Adrenal gland (tissue), 12 donors: ENCODE results near the gene FAM131A. TPM values are rescaled to one million over a fixed set of nuclear protein-coding genes. Genes with fewer than 3 reads are reported as not detected.

ENCODE experiments used
- DNase-seq, 7 donors: peaks; one replicate each; pipeline ENCODE4 v3.0.0-alpha.2; 2019 to 2020
- H3K27ac ChIP-seq, 5 donors: fragments of 200-600 bp; sonication (generic) in 4 of 5; 1 replicate in 3 of 5; 2 replicates in 2 of 5; pipeline versions ENCODE4 v1.5.1 to v1.8.0; 2016 to 2020; ENCODE audit warnings: mild to moderate bottlenecking in 1 of 5
- H3K27me3 ChIP-seq: fragments of 200-600 bp; 2 replicates; pipeline ENCODE4 v1.8.0; 2021
- H3K36me3 ChIP-seq, 2 donors: fragments of 200-600 bp; replicated peaks in 1 of 2; 1 replicate in 1 of 2; 2 replicates in 1 of 2; pipeline versions ENCODE4 v1.5.1 to v1.8.0; 2018 to 2022
- H3K4me1 ChIP-seq, 2 donors: fragments of 200-600 bp; replicated peaks in 1 of 2; 1 replicate in 1 of 2; 2 replicates in 1 of 2; pipeline versions ENCODE4 v1.5.1 to v1.8.0; 2018 to 2021
- H3K4me3 ChIP-seq, 4 donors: fragments of 200-600 bp; sonication (generic) in 3 of 4; one replicate each; pipeline ENCODE4 v1.5.1; 2016 to 2018
- H3K9me3 ChIP-seq, 3 donors: fragments of 200-600 bp; sonication (generic) in 1 of 3; replicated peaks in 1 of 3; 1 replicate in 2 of 3; 2 replicates in 1 of 3; pipeline versions ENCODE4 v1.5.1 to v1.8.0; 2016 to 2021
- CTCF ChIP-seq, 6 experiments: fragments of 450-650 bp in 4 of 6; fragments of 200-600 bp in 2 of 6; sonication (generic) in 1 of 6; IDR thresholded peaks; 1 replicate in 5 of 6; 2 replicates in 1 of 6; pipeline versions ENCODE4 v1.5.1 to v1.8.0; 2016 to 2021; ENCODE audit warnings: antibody characterized with exemption in 6 of 6, mild to moderate bottlenecking in 2 of 6, moderate library complexity in 1 of 6
- POLR2A ChIP-seq, 2 donors: fragments of 450-650 bp; IDR thresholded peaks; one replicate each; pipeline ENCODE4 v1.6.1; 2017; ENCODE audit warnings: antibody characterized with exemption in 2 of 2, mild to moderate bottlenecking in 2 of 2, moderate library complexity in 1 of 2
- WGBS, 4 donors: extraction: QIAGEN DNeasy Blood & Tissue Kit in 2 of 4; methylation state at CpG; one replicate each; pipeline versions ENCODE4 v1.1.5 to v1.1.7; 2013 to 2017; 5-methylcytosine and 5-hydroxymethylcytosine counted together
- intact Hi-C, 2 donors: fragments of 100-400 bp; cut with DNase I; formaldehyde crosslinking; loops; one replicate each; pipeline versions ENCODE4 v1.14.1 to v1.15.0; 2022 to 2023
- polyA plus RNA-seq, 3 donors: library from polyadenylated mRNA; stranded (reverse); fragments of 200-250 nt in 2 of 3; fragments of 350-450 nt in 1 of 3; fragmentation: Illumina TruSeq in 1 of 3; extraction: RNeasy Lipid Tissue Mini Kit (QIAGEN cat#74804) in 1 of 3; gene quantifications; one replicate each; pipeline ENCODE4 v1.2.3, GENCODE V29; 2013 to 2014
- total RNA-seq, 9 donors: library from RNA; depleted of rRNA in 4 of 9; stranded (reverse); fragments of >200 nt in 4 of 9; fragments of 120-200 nt in 1 of 9; fragmentation: NEBNext Ultra II Directional in 1 of 9; extraction: Animal tissue kit (Norgen Biotek cat#: 25700) in 1 of 9; gene quantifications; one replicate each; pipeline versions ENCODE4 v1.1.0 to v1.2.4, GENCODE V29; 2013 to 2023
- donor health status: healthy with polysubstance abuse.
- donor health status: Bipolar disorder and iron deficiency.
- donor health status: DM: yes; HTN: yes; CAD: no.
- donor health status: DM: no; HTN: no; CAD: no.
- donor health status: DM: no; HTN: no; CAD: no.
- donor health status: DM: yes; HTN: yes; CAD: no.

The FAM131A gene
- total and polyA plus RNA-seq, 12 donors: 13.3 to 43.0 (median 33.7) TPM

- no peak for TF ChIP-seq POLR2A (IDR thresholded peaks at IDR 0.05)
- TF ChIP-seq CTCF (IDR thresholded peaks at IDR 0.05): no peak
- Histone ChIP-seq H3K36me3 (no peaks in the 10 kb centered on the region), H3K27me3 (peaks cover 8% of the 10 kb centered on the region), H3K27ac (peak overlapping the region in 1 of 5 donors; percentile 88), H3K4me3 (peak overlapping the region in 2 of 4 donors; percentile 10 to 87), H3K4me1 (peaks cover 8 to 27% of the 10 kb centered on the region in 2 donors), H3K9me3 (no peaks in the 10 kb centered on the region)
- DNase-seq: peak; percentile 62 to 82 (median 69)
- intact Hi-C loops: no loop called here
- WGBS, 4 donors: 0% methylated on average over 44 to 47 of the region's 62 CpGs; no CpG with 5 or more reads in 2 of the 4 donors
Observed at GRCh38 chr3:184380185-184380626, 42.8 kb downstream of the FAM131A start.

GRCh38 chr3:184380627-184381260, 43.3 kb downstream of the FAM131A start:
- intact Hi-C loops: no loop called here
- Histone ChIP-seq H3K4me1 (peaks cover 8 to 27% of the 10 kb centered on the region in 2 donors), H3K4me3 (peak overlapping the region in 2 of 4 donors; percentile 10 to 87), H3K27me3 (peaks cover 8% of the 10 kb centered on the region), H3K36me3 (no peaks in the 10 kb centered on the region), H3K9me3 (no peaks in the 10 kb centered on the region), H3K27ac (peak overlapping the region in 1 of 5 donors; percentile 88)
- TF ChIP-seq CTCF (IDR thresholded peaks at IDR 0.05) (no peak), POLR2A (IDR thresholded peaks at IDR 0.05) (no peak)
- no peak for DNase-seq
- 3 to 13% (median 4%) methylated on average over 3 to 42 of the region's 42 CpGs for WGBS, 4 donors

- H3K4me1 ChIP-seq: peaks cover 8 to 27% of the 10 kb centered on the region in 2 donors
- peak overlapping the region in 1 of 4 donors; percentile 87 for H3K4me3 ChIP-seq
- H3K9me3 ChIP-seq: no peaks in the 10 kb centered on the region
- no peaks in the 10 kb centered on the region for H3K36me3 ChIP-seq
- WGBS, 4 donors: 29 to 52% (median 40%) methylated on average over 12 to 55 of the region's 55 CpGs
- H3K27me3 ChIP-seq: peaks cover 8% of the 10 kb centered on the region
- DNase-seq: peak in 5 of 7 donors; percentile 37 to 63 (median 59)
- peak overlapping the region in 1 of 5 donors; percentile 88 for H3K27ac ChIP-seq
- intact Hi-C loops: no loop called here
- TF ChIP-seq CTCF (IDR thresholded peaks at IDR 0.05) (no peak), POLR2A (IDR thresholded peaks at IDR 0.05) (no peak)
Observed at GRCh38 chr3:184381261-184382224, 44.1 kb downstream of the FAM131A start.
